IMR-90 (cell line): Measurements from ENCODE around the gene FOXI1. TPM values are rescaled to one million over a fixed set of nuclear protein-coding genes. Genes with fewer than 3 reads are reported as not detected.

ENCODE experiments used
- ATAC-seq: fragments of 200-7000 bp; cut with Tn5 transposase; 2 replicates; pipeline ENCODE4 v1.9.1; 2020; ENCODE audit warnings: low read depth, mild to moderate bottlenecking, moderate library complexity
- BruUV-seq: library from RNA; stranded (reverse); fragments of 400-500 nt; replicated peaks from 2 replicates; lab custom pipeline; 2021; lab: Mats Ljungman, UMichigan
- CTCF ChIA-PET: fragments of 300-600 bp; formaldehyde crosslinking; extraction: SDS; loops from one replicate; lab custom pipeline; 2021; ENCODE audit warnings: antibody characterized with exemption; lab: Yijun Ruan, JAX
- POLR2A ChIA-PET: fragments of 300-600 bp; sonication (Branson Sonifier 250); formaldehyde crosslinking; loops from one replicate; lab custom pipeline; 2022; ENCODE audit warnings: antibody characterized with exemption; ENCODE audit not compliant: unreplicated experiment; lab: Charles Lee
- DNase-seq: peaks from one replicate; pipeline ENCODE4 v3.0.0; 2013
- H2AFZ ChIP-seq: replicated peaks from 2 replicates; pipeline ENCODE3; 2013; ENCODE audit warnings: low read length, mild to moderate bottlenecking; ENCODE audit not compliant: poor library complexity
- H2AK5ac ChIP-seq: 2 replicates; pipeline ENCODE4 v1.6.1; 2013; ENCODE audit warnings: low read depth, low read length, inconsistent platforms
- H2AK9ac ChIP-seq: replicated peaks from 2 replicates; pipeline ENCODE3; 2013; ENCODE audit warnings: mild to moderate bottlenecking, low read depth, low read length, moderate library complexity; ENCODE audit not compliant: poor library complexity
- H2BK120ac ChIP-seq: 2 replicates; pipeline ENCODE4 v1.6.1; 2013; ENCODE audit warnings: low read depth, low read length, inconsistent platforms
- H2BK15ac ChIP-seq: 3 replicates; pipeline ENCODE4 v1.6.1; 2013; ENCODE audit warnings: low read depth, low read length, inconsistent platforms
- H2BK20ac ChIP-seq: 2 replicates; pipeline ENCODE4 v1.6.1; 2013; ENCODE audit warnings: low read depth, mild to moderate bottlenecking, inconsistent platforms, low read length, moderate library complexity
- H2BK5ac ChIP-seq: 2 replicates; pipeline ENCODE4 v1.6.1; 2013; ENCODE audit warnings: mild to moderate bottlenecking, low read depth, low read length, inconsistent platforms; ENCODE audit not compliant: poor library complexity, severe bottlenecking
- H3K14ac ChIP-seq: replicated peaks from 2 replicates; pipeline ENCODE4 v1.6.1; 2013; ENCODE audit warnings: low read depth, low read length, inconsistent platforms
- H3K18ac ChIP-seq: 2 replicates; pipeline ENCODE4 v1.6.1; 2013; ENCODE audit warnings: low read depth, low read length, control low read depth
- H3K23ac ChIP-seq: 2 replicates; pipeline ENCODE4 v1.6.1; 2013; ENCODE audit warnings: low read depth, low read length, inconsistent platforms
- H3K27ac ChIP-seq: 2 replicates; pipeline ENCODE4 v1.5.1; 2013; ENCODE audit warnings: mild to moderate bottlenecking, control low read depth, low read length; ENCODE audit not compliant: insufficient read depth
- H3K27me3 ChIP-seq: 2 replicates; pipeline ENCODE4 v1.6.1; 2013; ENCODE audit warnings: low read length; ENCODE audit not compliant: control insufficient read depth, insufficient read depth
- H3K36me3 ChIP-seq: 2 replicates; pipeline ENCODE4 v1.6.1; 2013; ENCODE audit warnings: low read length, mixed read lengths; ENCODE audit not compliant: control insufficient read depth, insufficient read depth
- H3K4ac ChIP-seq: 2 replicates; pipeline ENCODE4 v1.6.1; 2013; ENCODE audit warnings: low read depth, low read length, inconsistent platforms
- H3K4me1 ChIP-seq: 2 replicates; pipeline ENCODE4 v1.6.1; 2013; ENCODE audit warnings: low read length, mixed read lengths; ENCODE audit not compliant: control insufficient read depth, insufficient read depth
- H3K4me2 ChIP-seq: 2 replicates; pipeline ENCODE4 v1.6.1; 2013; ENCODE audit warnings: low read depth, mild to moderate bottlenecking, control low read depth, low read length, moderate library complexity
- H3K4me3 ChIP-seq: 2 replicates; pipeline ENCODE4 v1.5.1; 2013; ENCODE audit warnings: low read depth, mild to moderate bottlenecking, control low read depth, low read length, moderate library complexity; ENCODE audit not compliant: insufficient read depth
- H3K56ac ChIP-seq: 2 replicates; pipeline ENCODE4 v1.6.1; 2013; ENCODE audit warnings: low read length, inconsistent platforms; ENCODE audit not compliant: insufficient read depth; ENCODE audit errors: extremely low read depth
- H3K79me1 ChIP-seq, 2 experiments: 2 replicates each; pipeline ENCODE4 v1.6.1; 2013; ENCODE audit warnings: low read length in 2 of 2, inconsistent platforms in 1 of 2, low read depth in 1 of 2
- H3K9ac ChIP-seq: 2 replicates; pipeline ENCODE4 v1.6.1; 2013; ENCODE audit warnings: low read depth, low read length, control low read depth
- H3K9me1 ChIP-seq: 2 replicates; pipeline ENCODE4 v1.6.1; 2013; ENCODE audit warnings: low read length, inconsistent platforms; ENCODE audit not compliant: insufficient read depth
- H3K9me3 ChIP-seq: 2 replicates; pipeline ENCODE4 v1.6.1; 2013; ENCODE audit warnings: low read length; ENCODE audit not compliant: control insufficient read depth, insufficient read depth
- H4K20me1 ChIP-seq: 2 replicates; pipeline ENCODE4 v1.6.1; 2013; ENCODE audit warnings: low read length, inconsistent platforms; ENCODE audit not compliant: insufficient read depth
- H4K5ac ChIP-seq: 2 replicates; pipeline ENCODE4 v1.6.1; 2013; ENCODE audit warnings: mild to moderate bottlenecking, low read depth, low read length, control low read depth
- H4K8ac ChIP-seq, 2 experiments: 2 replicates each; pipeline ENCODE4 v1.6.1; 2013; ENCODE audit warnings: low read depth in 2 of 2, low read length in 2 of 2, control low read depth in 1 of 2, inconsistent platforms in 1 of 2
- H4K91ac ChIP-seq: 2 replicates; pipeline ENCODE4 v1.6.1; 2013; ENCODE audit warnings: low read depth, low read length, inconsistent platforms; ENCODE audit not compliant: insufficient read depth
- BHLHE40 ChIP-seq: fragments of 150-350 bp; IDR thresholded peaks from 2 replicates; pipeline ENCODE4 v1.6.1; 2016; ENCODE audit warnings: mild to moderate bottlenecking, low read depth, low read length
- CEBPB ChIP-seq: IDR thresholded peaks from 2 replicates; pipeline ENCODE4 v1.6.1; 2012; ENCODE audit warnings: low read depth, low read length, improper control_type of control experiment
- CHD1 ChIP-seq: IDR thresholded peaks from 2 replicates; pipeline ENCODE4 v1.6.1; 2012; ENCODE audit warnings: low read depth, low read length, improper control_type of control experiment
- CTCF ChIP-seq: conservative IDR thresholded peaks from 2 replicates; pipeline ENCODE4 v1.5.1; 2012; ENCODE audit warnings: mild to moderate bottlenecking, low read depth, low read length, improper control_type of control experiment
- ELK1 ChIP-seq: fragments of 150-350 bp; IDR thresholded peaks from 2 replicates; pipeline ENCODE4 v1.6.1; 2016; ENCODE audit warnings: low read depth, mild to moderate bottlenecking, low read length, moderate library complexity, borderline replicate concordance
- FOS ChIP-seq: fragments of 150-350 bp; IDR thresholded peaks from 2 replicates; pipeline ENCODE4 v1.6.1; 2016; ENCODE audit warnings: low read depth, low read length
- MAFK ChIP-seq: IDR thresholded peaks from 2 replicates; pipeline ENCODE4 v1.6.1; 2012; ENCODE audit warnings: low read depth, low read length, improper control_type of control experiment
- MAZ ChIP-seq: IDR thresholded peaks from 2 replicates; pipeline ENCODE4 v1.6.1; 2012; ENCODE audit warnings: low read depth, mild to moderate bottlenecking, low read length, improper control_type of control experiment, moderate library complexity, borderline replicate concordance
- MXI1 ChIP-seq: IDR thresholded peaks from 2 replicates; pipeline ENCODE4 v1.6.1; 2012; ENCODE audit warnings: low read depth, mild to moderate bottlenecking, low read length, moderate library complexity, borderline replicate concordance
- NFE2L2 ChIP-seq: fragments of 150-350 bp; IDR thresholded peaks from 2 replicates; pipeline ENCODE4 v1.6.1; 2016; ENCODE audit warnings: low read depth, mild to moderate bottlenecking, low read length
- POLR2A ChIP-seq: IDR thresholded peaks from 2 replicates; pipeline ENCODE4 v1.6.1; 2012; ENCODE audit warnings: mild to moderate bottlenecking, low read depth, low read length
- RAD21 ChIP-seq: IDR thresholded peaks from 2 replicates; pipeline ENCODE4 v1.6.1; 2012; ENCODE audit warnings: low read length, improper control_type of control experiment
- RCOR1 ChIP-seq: IDR thresholded peaks from 2 replicates; pipeline ENCODE4 v1.6.1; 2012; ENCODE audit warnings: mild to moderate bottlenecking, low read length, improper control_type of control experiment; ENCODE audit not compliant: insufficient replicate concordance
- RFX5 ChIP-seq: IDR thresholded peaks from 2 replicates; pipeline ENCODE4 v1.8.0; 2012; ENCODE audit warnings: low read depth, mild to moderate bottlenecking, low read length, moderate library complexity
- SMC3 ChIP-seq: fragments of 150-350 bp; IDR thresholded peaks from 2 replicates; pipeline ENCODE4 v1.6.1; 2016; ENCODE audit warnings: low read depth, mild to moderate bottlenecking, antibody characterized with exemption, low read length, moderate library complexity
- USF2 ChIP-seq: fragments of 150-350 bp; IDR thresholded peaks from 2 replicates; pipeline ENCODE4 v1.6.1; 2017; ENCODE audit warnings: mild to moderate bottlenecking, antibody characterized with exemption, low read length, low read depth
- WGBS, 2 experiments: methylation state at CpG; one replicate each; pipeline versions ENCODE4 v1.1.5 to v1.1.7; 2013; ENCODE audit warnings: missing lambda C conversion rate in 2 of 2; ENCODE audit not compliant: insufficient read length in 1 of 2; ENCODE audit errors: extremely low coverage in 2 of 2; 5-methylcytosine and 5-hydroxymethylcytosine counted together
- dilution Hi-C: fragments of 300-500 bp; cut with HindIII; formaldehyde crosslinking; loops from one replicate; pipeline ENCODE4 v1.14.3; 2018; ENCODE audit warnings: low sequenced_read_pairs; ENCODE audit not compliant: unreplicated experiment
- in situ Hi-C: fragments of 300-500 bp; cut with MboI; formaldehyde crosslinking; loops from 3 replicates; pipeline ENCODE4 v1.14.3; 2019; ENCODE audit warnings: low sequenced_read_pairs, inconsistent platforms, mixed read lengths
- intact Hi-C: fragments of 100-400 bp; cut with micrococcal nuclease; formaldehyde crosslinking; loops from 2 replicates; pipeline ENCODE4 v1.10.0; 2022
- polyA plus RNA-seq, 3 experiments: library from polyadenylated mRNA; depleted of rRNA; stranded (reverse); fragments of >200 nt; gene quantifications; 2 replicates each; pipeline ENCODE4 v1.2.3, GENCODE V29; 2012; ENCODE audit warnings: low replicate concordance in 1 of 3
- total RNA-seq: library from RNA; depleted of rRNA; stranded (reverse); fragments of >200 nt; gene quantifications from 2 replicates; pipeline ENCODE4 v1.2.3, GENCODE V29; 2012

Gene FOXI1
- total and polyA plus RNA-seq, 2 of the 4 experiments (the other 2 are of a cell fraction): not detected

- H4K8ac ChIP-seq: no peak overlapping the region
- dilution Hi-C loops: no loop called here
- CTCF ChIA-PET: no interaction called here
These were observed 38.0 kb upstream of the FOXI1 start for GRCh38 chr5:170067574-170068170.

More at GRCh38 chr5:170067574-170068170, 38.0 kb upstream of the FOXI1 start:
- TF ChIP-seq CTCF (no peak), FOS (no peak), RFX5 (no peak), MAFK (no peak), NFE2L2 (no peak), RCOR1 (no peak), USF2 (no peak), ELK1 (no peak), MXI1 (no peak), CEBPB (no peak), SMC3 (no peak), MAZ (no peak), RAD21 (no peak), POLR2A (no peak), BHLHE40 (no peak), CHD1 (no peak)
- Histone ChIP-seq H3K4ac (no peak overlapping the region), H2AK5ac (no peak overlapping the region), H3K4me2 (no peak overlapping the region), H2BK120ac (no peak overlapping the region), H3K79me1 (no peaks in the 10 kb centered on the region), H4K5ac (no peak overlapping the region), H2BK5ac (no peak overlapping the region), H4K91ac (no peak overlapping the region), H3K4me1 (no peaks in the 10 kb centered on the region), H2AFZ (no peak overlapping the region), H4K20me1 (no peaks in the 10 kb centered on the region), H2AK9ac (no peak overlapping the region), H3K56ac (no peak overlapping the region), H3K9me1 (no peaks in the 10 kb centered on the region), H3K27ac (no peak overlapping the region), H2BK20ac (no peak overlapping the region), H3K36me3 (no peaks in the 10 kb centered on the region), H3K18ac (no peak overlapping the region), H3K9me3 (no peaks in the 10 kb centered on the region), H3K9ac (no peak overlapping the region), H2BK15ac (no peak overlapping the region), H3K4me3 (no peak overlapping the region), H3K27me3 (peaks cover 2% of the 10 kb centered on the region; the same call in 1 of the 2 replicates), H3K23ac (no peak overlapping the region), H3K14ac (no peak overlapping the region)
- POLR2A ChIA-PET: no interaction called here
- no TSS peak for BruUV-seq
- no CpG with 5 or more reads among the region's 4 CpGs for WGBS, 2 experiments
- in situ Hi-C loops (no loop called here), intact Hi-C loops (no loop called here)
- ATAC-seq (no peak), DNase-seq (no peak)
